IPS DF 19.7 (cell line): ENCODE results near the gene IRS1.

ENCODE experiments used
- DNase-seq: peaks from one replicate; pipeline ENCODE4 v3.0.0-alpha.2; 2013; ENCODE audit warnings: low read depth, low spot score

Gene IRS1

GRCh38 chr2:226790011-226790410 lies 9.6 kb downstream of the IRS1 start:
- DNase-seq, result no peak

GRCh38 chr2:226788881-226789490 lies 10.6 kb downstream of the IRS1 start:
- no peak for DNase-seq

GRCh38 chr2:226788064-226788463 lies 11.6 kb downstream of the IRS1 start:
- no peak for DNase-seq

- DNase-seq, result no peak
These were observed 15.7 kb downstream of the IRS1 start for GRCh38 chr2:226783885-226784284.

- no peak for DNase-seq
These were observed 17.4 kb downstream of the IRS1 start for GRCh38 chr2:226782092-226782713.

GRCh38 chr2:226780431-226780830 lies 19.2 kb downstream of the IRS1 start:
- DNase-seq, result no peak

GRCh38 chr2:226777611-226778010 lies 22.0 kb downstream of the IRS1 start:
- DNase-seq, result no peak

GRCh38 chr2:226776104-226776503 lies 23.5 kb downstream of the IRS1 start:
- no peak for DNase-seq

- no peak for DNase-seq
These were observed 24.5 kb downstream of the IRS1 start for GRCh38 chr2:226775032-226775509.

GRCh38 chr2:226773291-226773690 lies 26.3 kb downstream of the IRS1 start:
- no peak for DNase-seq

GRCh38 chr2:226772389-226773179 lies 27.0 kb downstream of the IRS1 start:
- no peak for DNase-seq

GRCh38 chr2:226771067-226771466 lies 28.6 kb downstream of the IRS1 start:
- no peak for DNase-seq

- DNase-seq, result no peak
These were observed 32.4 kb downstream of the IRS1 start for GRCh38 chr2:226767056-226767813.

GRCh38 chr2:226766352-226767055 lies 33.1 kb downstream of the IRS1 start:
- DNase-seq, result no peak

- no peak for DNase-seq
These were observed 36.3 kb downstream of the IRS1 start for GRCh38 chr2:226763320-226763719.

- no peak for DNase-seq
These were observed 38.4 kb downstream of the IRS1 start for GRCh38 chr2:226761195-226761583.

- no peak for DNase-seq
These were observed 39.0 kb downstream of the IRS1 start for GRCh38 chr2:226760412-226761194.

- DNase-seq, result no peak
These were observed 39.9 kb downstream of the IRS1 start for GRCh38 chr2:226759768-226760167.

GRCh38 chr2:226758921-226759640 lies 40.5 kb downstream of the IRS1 start:
- no peak for DNase-seq

GRCh38 chr2:226756131-226756530 lies 43.5 kb downstream of the IRS1 start:
- DNase-seq, result no peak
